ENCODE measurements around the gene HDAC9. TPM values are rescaled to one million over a fixed set of nuclear protein-coding genes. Genes with fewer than 3 reads are reported as not detected.

Gene HDAC9
- total RNA-seq, 1 experiment from 2014 or later = 17.1 TPM

DNA sequence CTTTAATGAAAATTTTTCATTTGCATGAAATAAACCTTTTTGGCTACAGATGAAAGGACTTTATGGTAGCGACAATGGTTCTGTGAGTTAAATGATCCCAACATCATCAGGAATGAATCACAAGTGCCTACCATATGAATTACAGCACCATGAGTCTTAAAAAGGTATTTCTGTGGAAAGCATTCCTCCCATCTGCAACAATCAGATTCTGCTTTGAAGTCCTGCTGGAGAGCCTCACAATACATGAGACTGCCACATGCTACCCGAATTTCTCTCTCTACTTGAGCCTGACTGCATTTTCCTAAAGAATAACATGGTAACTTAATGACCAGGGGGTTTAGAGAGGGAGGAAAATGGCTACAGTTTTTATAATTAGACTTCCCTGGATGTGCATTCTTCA is 431.6 kb downstream of the HDAC9 start:
- no TSS peak for BruUV-seq (replicated peaks)
- POLR2A ChIA-PET = no interaction called here
- no peak overlapping the region for H3K27ac ChIP-seq (ENCODE audit: low read length)
- H3K4me1 ChIP-seq (ENCODE audit: control insufficient read depth, insufficient read depth, low read length) = no peaks in the 10 kb centered on the region
- H3K36me3 ChIP-seq (ENCODE audit: control insufficient read depth, insufficient read depth, low read length) = no peaks in the 10 kb centered on the region
- no peak overlapping the region for H3K4me3 ChIP-seq (ENCODE audit: low read depth in 2 of 2, low read length in 2 of 2)
- ATAC-seq = no peak
- CTCF ChIA-PET = no interaction called here
- no peak for DNase-seq (ENCODE audit: low read depth, low spot score)
- no peaks in the 10 kb centered on the region for H3K9me3 ChIP-seq (ENCODE audit: control insufficient read depth, insufficient read depth, low read depth, low read length)
- TF ChIP-seq TCF7L2 (IDR thresholded peaks at IDR 0.05; ENCODE audit: low read depth, low read length) (no peak), POLR2AphosphoS5 (IDR thresholded peaks at IDR 0.05; ENCODE audit: low read depth, low read length) (no peak), SIN3A (IDR thresholded peaks at IDR 0.05; ENCODE audit: borderline replicate concordance, insufficient read depth, low read depth, low read length) (no peak)
- TF ChIP-seq, protein P1, sequence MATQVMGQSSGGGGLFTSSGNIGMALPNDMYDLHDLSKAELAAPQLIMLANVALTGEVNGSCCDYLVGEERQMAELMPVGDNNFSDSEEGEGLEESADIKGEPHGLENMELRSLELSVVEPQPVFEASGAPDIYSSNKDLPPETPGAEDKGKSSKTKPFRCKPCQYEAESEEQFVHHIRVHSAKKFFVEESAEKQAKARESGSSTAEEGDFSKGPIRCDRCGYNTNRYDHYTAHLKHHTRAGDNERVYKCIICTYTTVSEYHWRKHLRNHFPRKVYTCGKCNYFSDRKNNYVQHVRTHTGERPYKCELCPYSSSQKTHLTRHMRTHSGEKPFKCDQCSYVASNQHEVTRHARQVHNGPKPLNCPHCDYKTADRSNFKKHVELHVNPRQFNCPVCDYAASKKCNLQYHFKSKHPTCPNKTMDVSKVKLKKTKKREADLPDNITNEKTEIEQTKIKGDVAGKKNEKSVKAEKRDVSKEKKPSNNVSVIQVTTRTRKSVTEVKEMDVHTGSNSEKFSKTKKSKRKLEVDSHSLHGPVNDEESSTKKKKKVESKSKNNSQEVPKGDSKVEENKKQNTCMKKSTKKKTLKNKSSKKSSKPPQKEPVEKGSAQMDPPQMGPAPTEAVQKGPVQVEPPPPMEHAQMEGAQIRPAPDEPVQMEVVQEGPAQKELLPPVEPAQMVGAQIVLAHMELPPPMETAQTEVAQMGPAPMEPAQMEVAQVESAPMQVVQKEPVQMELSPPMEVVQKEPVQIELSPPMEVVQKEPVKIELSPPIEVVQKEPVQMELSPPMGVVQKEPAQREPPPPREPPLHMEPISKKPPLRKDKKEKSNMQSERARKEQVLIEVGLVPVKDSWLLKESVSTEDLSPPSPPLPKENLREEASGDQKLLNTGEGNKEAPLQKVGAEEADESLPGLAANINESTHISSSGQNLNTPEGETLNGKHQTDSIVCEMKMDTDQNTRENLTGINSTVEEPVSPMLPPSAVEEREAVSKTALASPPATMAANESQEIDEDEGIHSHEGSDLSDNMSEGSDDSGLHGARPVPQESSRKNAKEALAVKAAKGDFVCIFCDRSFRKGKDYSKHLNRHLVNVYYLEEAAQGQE (IDR thresholded peaks at IDR 0.05; ENCODE audit: insufficient read depth in 1 of 2, low read depth in 2 of 2, low read length in 1 of 2) = no peak
- TF ChIP-seq, protein P2, sequence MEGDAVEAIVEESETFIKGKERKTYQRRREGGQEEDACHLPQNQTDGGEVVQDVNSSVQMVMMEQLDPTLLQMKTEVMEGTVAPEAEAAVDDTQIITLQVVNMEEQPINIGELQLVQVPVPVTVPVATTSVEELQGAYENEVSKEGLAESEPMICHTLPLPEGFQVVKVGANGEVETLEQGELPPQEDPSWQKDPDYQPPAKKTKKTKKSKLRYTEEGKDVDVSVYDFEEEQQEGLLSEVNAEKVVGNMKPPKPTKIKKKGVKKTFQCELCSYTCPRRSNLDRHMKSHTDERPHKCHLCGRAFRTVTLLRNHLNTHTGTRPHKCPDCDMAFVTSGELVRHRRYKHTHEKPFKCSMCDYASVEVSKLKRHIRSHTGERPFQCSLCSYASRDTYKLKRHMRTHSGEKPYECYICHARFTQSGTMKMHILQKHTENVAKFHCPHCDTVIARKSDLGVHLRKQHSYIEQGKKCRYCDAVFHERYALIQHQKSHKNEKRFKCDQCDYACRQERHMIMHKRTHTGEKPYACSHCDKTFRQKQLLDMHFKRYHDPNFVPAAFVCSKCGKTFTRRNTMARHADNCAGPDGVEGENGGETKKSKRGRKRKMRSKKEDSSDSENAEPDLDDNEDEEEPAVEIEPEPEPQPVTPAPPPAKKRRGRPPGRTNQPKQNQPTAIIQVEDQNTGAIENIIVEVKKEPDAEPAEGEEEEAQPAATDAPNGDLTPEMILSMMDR (IDR thresholded peaks at IDR 0.05) = no peak
- H3K27me3 ChIP-seq (ENCODE audit: control insufficient read depth, insufficient read depth, low read length) = no peaks in the 10 kb centered on the region
- intact Hi-C loops (cut with micrococcal nuclease; ENCODE audit: unreplicated experiment) (no loop called here), in situ Hi-C loops (cut with HindIII; ENCODE audit: low pct_unique_long_range_greater_than_20kb, low sequenced_read_pairs) (no loop called here)

DNA sequence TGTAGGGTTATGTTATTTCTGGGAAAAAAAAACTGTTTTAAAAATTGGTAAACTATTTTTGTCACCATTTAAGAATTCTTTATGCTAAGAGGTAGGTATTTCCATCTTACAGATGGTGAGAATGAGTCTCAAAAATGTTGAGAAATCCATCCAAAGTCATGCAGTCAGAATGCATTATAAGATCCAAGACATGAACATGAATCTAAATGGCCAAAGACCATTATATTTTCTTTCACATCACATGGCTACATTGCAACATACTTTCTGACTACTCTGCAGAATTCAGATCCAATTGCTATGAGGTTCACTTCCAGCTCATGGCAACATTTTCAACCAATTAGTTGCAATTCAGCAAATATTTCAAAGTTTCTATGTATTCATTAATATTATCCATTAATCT is 440.7 kb downstream of the HDAC9 start:
- ChIA-PET CTCF (no interaction called here), POLR2A (no interaction called here)
- Histone ChIP-seq H3K4me1 (ENCODE audit: control insufficient read depth, insufficient read depth, low read length) (no peaks in the 10 kb centered on the region), H3K27me3 (ENCODE audit: control insufficient read depth, insufficient read depth, low read length) (no peaks in the 10 kb centered on the region), H3K36me3 (ENCODE audit: control insufficient read depth, insufficient read depth, low read length) (no peaks in the 10 kb centered on the region), H3K27ac (ENCODE audit: low read length) (no peak overlapping the region), H3K9me3 (ENCODE audit: control insufficient read depth, insufficient read depth, low read depth, low read length) (no peaks in the 10 kb centered on the region), H3K4me3 (ENCODE audit: low read depth in 2 of 2, low read length in 2 of 2) (no peak overlapping the region)
- ATAC-seq (no peak), DNase-seq (ENCODE audit: low read depth, low spot score) (no peak)
- no TSS peak for BruUV-seq (replicated peaks)
- intact Hi-C loops (cut with micrococcal nuclease; ENCODE audit: unreplicated experiment) = no loop called here
- TF ChIP-seq, protein P1 (IDR thresholded peaks at IDR 0.05; ENCODE audit: insufficient read depth in 1 of 2, low read depth in 2 of 2, low read length in 1 of 2) = no peak
- no peak for TF ChIP-seq SIN3A (IDR thresholded peaks at IDR 0.05; ENCODE audit: borderline replicate concordance, insufficient read depth, low read depth, low read length)
- TF ChIP-seq TCF7L2 (IDR thresholded peaks at IDR 0.05; ENCODE audit: low read depth, low read length) = no peak
- TF ChIP-seq POLR2AphosphoS5 (IDR thresholded peaks at IDR 0.05; ENCODE audit: low read depth, low read length) = no peak
- in situ Hi-C loops (cut with HindIII; ENCODE audit: low pct_unique_long_range_greater_than_20kb, low sequenced_read_pairs) = no loop called here
